Measurements from ENCODE around the gene SPAG16. TPM values are rescaled to one million over a fixed set of nuclear protein-coding genes. Genes with fewer than 3 reads are reported as not detected.

SPAG16 gene
- total RNA-seq, 1 experiment from 2014 or later: 0.30 TPM

DNA sequence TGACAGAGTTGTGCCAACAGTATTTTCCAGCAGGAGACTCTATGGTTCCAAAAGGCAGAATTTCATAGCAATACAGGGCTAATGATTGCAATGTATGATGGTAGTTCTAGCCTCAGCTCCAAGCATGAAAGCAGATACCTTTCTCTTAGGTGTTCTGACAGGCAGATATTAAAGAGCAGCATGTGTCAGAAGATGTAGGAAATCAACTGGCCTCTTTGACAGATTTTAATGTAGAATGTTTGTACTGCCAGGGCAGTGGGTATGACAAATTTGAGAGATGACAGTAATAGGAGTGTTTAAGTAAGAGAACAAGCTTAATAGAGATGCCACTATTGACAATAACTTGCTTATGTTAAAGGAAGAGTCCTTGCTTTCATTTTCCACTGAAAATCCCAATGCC is 1105.1 kb downstream of the SPAG16 start (continued):
- TF ChIP-seq, protein P1, sequence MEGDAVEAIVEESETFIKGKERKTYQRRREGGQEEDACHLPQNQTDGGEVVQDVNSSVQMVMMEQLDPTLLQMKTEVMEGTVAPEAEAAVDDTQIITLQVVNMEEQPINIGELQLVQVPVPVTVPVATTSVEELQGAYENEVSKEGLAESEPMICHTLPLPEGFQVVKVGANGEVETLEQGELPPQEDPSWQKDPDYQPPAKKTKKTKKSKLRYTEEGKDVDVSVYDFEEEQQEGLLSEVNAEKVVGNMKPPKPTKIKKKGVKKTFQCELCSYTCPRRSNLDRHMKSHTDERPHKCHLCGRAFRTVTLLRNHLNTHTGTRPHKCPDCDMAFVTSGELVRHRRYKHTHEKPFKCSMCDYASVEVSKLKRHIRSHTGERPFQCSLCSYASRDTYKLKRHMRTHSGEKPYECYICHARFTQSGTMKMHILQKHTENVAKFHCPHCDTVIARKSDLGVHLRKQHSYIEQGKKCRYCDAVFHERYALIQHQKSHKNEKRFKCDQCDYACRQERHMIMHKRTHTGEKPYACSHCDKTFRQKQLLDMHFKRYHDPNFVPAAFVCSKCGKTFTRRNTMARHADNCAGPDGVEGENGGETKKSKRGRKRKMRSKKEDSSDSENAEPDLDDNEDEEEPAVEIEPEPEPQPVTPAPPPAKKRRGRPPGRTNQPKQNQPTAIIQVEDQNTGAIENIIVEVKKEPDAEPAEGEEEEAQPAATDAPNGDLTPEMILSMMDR (IDR thresholded peaks at IDR 0.05 in 2 of 3, conservative IDR thresholded peaks at IDR 0.05 in 1 of 3; ENCODE audit: borderline replicate concordance in 1 of 3, insufficient read depth in 1 of 3, low read depth in 2 of 3, low read length in 2 of 3): no peak

DNA sequence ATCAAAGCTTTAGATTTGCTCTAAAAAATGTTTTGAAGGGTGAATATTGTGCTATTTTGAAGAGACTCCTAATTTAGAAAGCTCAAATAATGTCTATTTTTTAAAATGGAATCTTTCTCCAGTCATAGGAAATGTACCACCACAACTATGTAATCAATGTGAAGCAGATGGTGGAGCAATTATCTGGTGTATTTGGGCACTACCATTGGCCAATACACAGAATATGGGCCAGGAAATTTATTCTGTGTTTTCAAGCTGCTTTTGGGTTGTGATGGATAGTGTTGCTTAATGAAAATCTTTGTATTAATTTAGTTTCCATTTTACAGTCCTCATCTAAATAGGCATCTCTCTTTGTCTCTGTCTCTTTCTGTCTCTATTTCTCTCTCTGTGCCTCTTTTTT is 1109.5 kb downstream of the SPAG16 start:
- TF ChIP-seq, protein P1 (IDR thresholded peaks at IDR 0.05 in 2 of 3, conservative IDR thresholded peaks at IDR 0.05 in 1 of 3; ENCODE audit: borderline replicate concordance in 1 of 3, insufficient read depth in 1 of 3, low read depth in 2 of 3, low read length in 2 of 3): no peak
- Histone ChIP-seq H2AFZ (ENCODE audit: low read depth, low read length, poor library complexity, severe bottlenecking) (no peak overlapping the region), H3K27me3 (ENCODE audit: insufficient read depth, low read length) (no peaks in the 10 kb centered on the region), H3K79me2 (ENCODE audit: insufficient read depth, low read length) (no peaks in the 10 kb centered on the region), H3K9me2 (ENCODE audit: insufficient read depth) (no peaks in the 10 kb centered on the region), H3K9ac (ENCODE audit: low read length) (no peak overlapping the region), H3K4me3 (replicated peaks in 1 of 2; ENCODE audit: low read depth in 1 of 2, low read length in 2 of 2) (no peak overlapping the region), H3K36me3 (ENCODE audit: control insufficient read depth in 1 of 2, insufficient read depth in 2 of 2, low read length in 2 of 2) (no peaks in the 10 kb centered on the region), H3K9me3 (ENCODE audit: control insufficient read depth in 1 of 2, insufficient read depth in 1 of 2, low read depth in 1 of 2, low read length in 2 of 2) (no peaks in the 10 kb centered on the region), H3K4me1 (ENCODE audit: control insufficient read depth in 1 of 2, insufficient read depth in 2 of 2, low read length in 2 of 2) (no peaks in the 10 kb centered on the region), H3K27ac (ENCODE audit: low read depth, low read length) (no peak overlapping the region), H3K4me2 (ENCODE audit: low read length) (no peak overlapping the region), H4K20me1 (ENCODE audit: insufficient read depth) (no peaks in the 10 kb centered on the region)
- ATAC-seq: no peak
- intact Hi-C loops (cut with micrococcal nuclease): no loop called here
- RAD21 ChIA-PET (ENCODE audit: low non-redundant PET in 1 of 2, low total read pairs in 2 of 2, uncharacterized antibody in 2 of 2, unreplicated experiment in 2 of 2): no interaction called here
- no peak for DNase-seq (ENCODE audit: low read depth, low spot score)
- CTCF ChIA-PET: no interaction called here
- POLR2A ChIA-PET: no interaction called here
- BruUV-seq (replicated peaks): no TSS peak

DNA sequence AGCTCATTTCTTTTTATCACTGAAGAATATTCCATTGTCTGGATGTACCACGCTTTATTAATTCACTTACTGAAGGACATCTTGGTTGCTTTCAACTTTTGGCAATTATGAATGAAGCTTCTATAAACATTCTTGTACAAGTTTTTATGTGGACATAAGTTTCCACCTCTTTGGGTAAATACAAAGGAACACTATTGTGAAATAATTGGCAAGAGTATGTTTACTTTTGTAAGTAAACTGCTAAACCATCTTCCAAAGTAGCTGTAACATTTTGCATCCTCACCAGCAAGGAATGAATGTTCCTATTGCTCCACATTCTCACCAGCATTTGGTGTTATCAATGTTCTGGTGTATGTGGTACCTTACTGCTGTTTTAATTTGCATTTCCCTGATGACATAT is 1110.8 kb downstream of the SPAG16 start:
- Histone ChIP-seq H4K20me1 (ENCODE audit: insufficient read depth) (no peaks in the 10 kb centered on the region), H3K9ac (ENCODE audit: low read length) (no peak overlapping the region), H3K27me3 (ENCODE audit: insufficient read depth, low read length) (no peaks in the 10 kb centered on the region), H3K79me2 (ENCODE audit: insufficient read depth, low read length) (no peaks in the 10 kb centered on the region), H3K4me1 (ENCODE audit: control insufficient read depth in 1 of 2, insufficient read depth in 2 of 2, low read length in 2 of 2) (no peaks in the 10 kb centered on the region), H3K4me2 (ENCODE audit: low read length) (no peak overlapping the region), H3K36me3 (ENCODE audit: control insufficient read depth in 1 of 2, insufficient read depth in 2 of 2, low read length in 2 of 2) (no peaks in the 10 kb centered on the region), H3K9me3 (ENCODE audit: control insufficient read depth in 1 of 2, insufficient read depth in 1 of 2, low read depth in 1 of 2, low read length in 2 of 2) (no peaks in the 10 kb centered on the region), H3K9me2 (ENCODE audit: insufficient read depth) (no peaks in the 10 kb centered on the region), H3K27ac (ENCODE audit: low read depth, low read length) (no peak overlapping the region), H3K4me3 (replicated peaks in 1 of 2; ENCODE audit: low read depth in 1 of 2, low read length in 2 of 2) (no peak overlapping the region), H2AFZ (ENCODE audit: low read depth, low read length, poor library complexity, severe bottlenecking) (no peak overlapping the region)
- ChIA-PET POLR2A (no interaction called here), RAD21 (ENCODE audit: low non-redundant PET in 1 of 2, low total read pairs in 2 of 2, uncharacterized antibody in 2 of 2, unreplicated experiment in 2 of 2) (no interaction called here), CTCF (no interaction called here)
- DNase-seq (ENCODE audit: low read depth, low spot score) (no peak), ATAC-seq (no peak)
- intact Hi-C loops (cut with micrococcal nuclease): no loop called here
- no TSS peak for BruUV-seq (replicated peaks)
- TF ChIP-seq, protein P1 (IDR thresholded peaks at IDR 0.05 in 2 of 3, conservative IDR thresholded peaks at IDR 0.05 in 1 of 3; ENCODE audit: borderline replicate concordance in 1 of 3, insufficient read depth in 1 of 3, low read depth in 2 of 3, low read length in 2 of 3): no peak
- TF ChIP-seq ELF1 (IDR thresholded peaks at IDR 0.05; ENCODE audit: borderline replicate concordance, low read depth) (no peak), CEBPB (IDR thresholded peaks at IDR 0.05; ENCODE audit: low read depth) (no peak), SRF (IDR thresholded peaks at IDR 0.05; ENCODE audit: low read depth) (no peak)
- TF ChIP-seq, protein P2, sequence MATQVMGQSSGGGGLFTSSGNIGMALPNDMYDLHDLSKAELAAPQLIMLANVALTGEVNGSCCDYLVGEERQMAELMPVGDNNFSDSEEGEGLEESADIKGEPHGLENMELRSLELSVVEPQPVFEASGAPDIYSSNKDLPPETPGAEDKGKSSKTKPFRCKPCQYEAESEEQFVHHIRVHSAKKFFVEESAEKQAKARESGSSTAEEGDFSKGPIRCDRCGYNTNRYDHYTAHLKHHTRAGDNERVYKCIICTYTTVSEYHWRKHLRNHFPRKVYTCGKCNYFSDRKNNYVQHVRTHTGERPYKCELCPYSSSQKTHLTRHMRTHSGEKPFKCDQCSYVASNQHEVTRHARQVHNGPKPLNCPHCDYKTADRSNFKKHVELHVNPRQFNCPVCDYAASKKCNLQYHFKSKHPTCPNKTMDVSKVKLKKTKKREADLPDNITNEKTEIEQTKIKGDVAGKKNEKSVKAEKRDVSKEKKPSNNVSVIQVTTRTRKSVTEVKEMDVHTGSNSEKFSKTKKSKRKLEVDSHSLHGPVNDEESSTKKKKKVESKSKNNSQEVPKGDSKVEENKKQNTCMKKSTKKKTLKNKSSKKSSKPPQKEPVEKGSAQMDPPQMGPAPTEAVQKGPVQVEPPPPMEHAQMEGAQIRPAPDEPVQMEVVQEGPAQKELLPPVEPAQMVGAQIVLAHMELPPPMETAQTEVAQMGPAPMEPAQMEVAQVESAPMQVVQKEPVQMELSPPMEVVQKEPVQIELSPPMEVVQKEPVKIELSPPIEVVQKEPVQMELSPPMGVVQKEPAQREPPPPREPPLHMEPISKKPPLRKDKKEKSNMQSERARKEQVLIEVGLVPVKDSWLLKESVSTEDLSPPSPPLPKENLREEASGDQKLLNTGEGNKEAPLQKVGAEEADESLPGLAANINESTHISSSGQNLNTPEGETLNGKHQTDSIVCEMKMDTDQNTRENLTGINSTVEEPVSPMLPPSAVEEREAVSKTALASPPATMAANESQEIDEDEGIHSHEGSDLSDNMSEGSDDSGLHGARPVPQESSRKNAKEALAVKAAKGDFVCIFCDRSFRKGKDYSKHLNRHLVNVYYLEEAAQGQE (IDR thresholded peaks at IDR 0.05; ENCODE audit: low read depth): no peak
